NCI-H345 treated with DMSO at 0.1 percent for 48 hours (cell line): Measurements from ENCODE around the gene TTBK2.
A peak's percentile ranks its signal among the peaks of the same experiment; 100 is the strongest.
"Not testable (repeated sequence)": the region's sequence is repeated elsewhere in the genome, so short reads cannot be mapped to it uniquely, and the experiment has no call there.

Experiments
- DNase-seq: peaks from one replicate; lab custom pipeline; 2025; ENCODE audit not compliant: unreplicated experiment; lab: John Stamatoyannopoulos, UW

Gene TTBK2

DNA sequence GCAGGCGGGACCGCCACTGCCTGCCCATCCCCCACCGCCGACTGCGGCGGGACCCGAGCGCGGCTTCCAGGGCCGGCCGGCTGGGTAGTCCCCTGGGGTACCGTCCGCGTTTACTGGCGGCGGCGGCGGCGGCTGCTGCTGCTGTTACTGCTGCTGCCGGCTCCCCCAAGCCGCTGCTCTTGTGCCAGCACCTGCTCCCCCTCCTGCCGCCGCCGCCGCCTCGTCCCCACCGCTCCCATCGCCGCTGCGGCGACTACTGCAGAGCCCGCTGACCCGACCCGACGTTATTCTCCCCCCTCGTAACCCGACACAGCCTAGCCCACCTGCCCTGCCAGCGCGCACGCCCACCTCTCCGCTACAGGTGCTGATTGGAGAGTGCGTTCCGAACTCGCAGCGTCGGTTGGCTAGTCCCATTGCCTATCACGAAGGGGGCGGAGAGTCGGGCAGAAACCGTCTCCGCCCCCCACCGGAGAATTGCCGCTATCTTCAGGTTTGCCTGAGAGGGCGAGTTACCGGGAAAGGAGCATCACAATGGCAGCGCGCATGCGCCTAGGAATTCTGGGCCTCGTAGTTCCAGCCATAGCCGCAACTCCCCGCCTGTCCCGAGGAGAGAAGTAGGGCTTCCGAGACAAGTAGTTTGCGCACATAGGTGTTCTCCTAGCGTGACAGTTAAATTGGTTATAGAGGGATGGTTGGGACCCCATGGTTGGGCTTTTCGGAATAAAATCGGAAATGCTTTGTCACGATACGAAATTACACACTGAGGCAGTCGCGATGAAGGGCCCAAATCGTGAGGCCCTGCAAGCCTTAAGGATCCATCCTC is at the start of gene TTBK2:
TTBK2 (minus strand) TSS at position 260 of the 823 bp plus-strand sequence. CDS start 42,161 bp downstream, outside the sequence.
- DNase-seq, result peak; percentile 93

GRCh38 chr15:42964476-42964875 is 43.9 kb upstream of the TTBK2 start:
- DNase-seq, result no peak

- DNase-seq, result no peak
These were observed 34.9 kb upstream of the TTBK2 start for GRCh38 chr15:42955518-42955917.

DNA sequence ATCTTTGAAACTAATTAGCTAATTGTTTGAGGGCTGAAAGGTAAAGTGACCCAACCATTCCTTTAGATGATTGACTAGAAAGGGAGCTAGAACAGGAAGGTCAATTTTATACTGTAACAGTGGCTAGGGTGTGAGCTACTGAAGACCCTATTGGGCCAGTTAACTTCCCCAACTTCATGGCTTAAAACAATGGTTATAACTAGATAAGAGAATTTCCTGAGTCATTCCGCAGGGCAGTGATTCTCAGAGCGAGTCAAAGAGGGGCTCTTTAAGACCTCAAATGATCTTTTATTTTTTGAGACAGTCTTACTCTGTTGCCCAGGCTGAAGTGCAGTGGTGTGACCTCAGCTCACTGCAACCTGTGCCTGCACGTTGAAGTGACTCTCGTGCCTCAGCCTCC is 33.7 kb upstream of the TTBK2 start:
- DNase-seq, result no peak

DNA sequence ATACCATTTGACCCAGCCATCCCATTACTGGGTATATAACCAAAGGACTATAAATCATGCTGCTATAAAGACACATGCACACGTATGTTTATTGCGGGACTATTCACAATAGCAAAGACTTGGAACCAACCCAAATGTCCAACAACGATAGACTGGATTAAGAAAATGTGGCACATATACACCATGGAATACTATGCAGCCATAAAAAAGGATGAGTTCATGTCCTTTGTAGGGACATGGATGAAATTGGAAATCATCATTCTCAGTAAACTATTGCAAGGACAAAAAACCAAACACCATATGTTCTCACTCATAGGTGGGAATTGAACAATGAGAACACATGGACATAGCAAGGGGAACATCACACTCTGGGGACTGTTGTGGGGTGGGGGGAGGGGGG is 28.3 kb upstream of the TTBK2 start:
- not testable (repeated sequence) for DNase-seq

GRCh38 chr15:42940527-42940926 is 19.9 kb upstream of the TTBK2 start:
- DNase-seq, result no peak

- DNase-seq, result no peak
These were observed 19.3 kb upstream of the TTBK2 start for GRCh38 chr15:42939841-42940240.

- no peak for DNase-seq
These were observed 16.6 kb upstream of the TTBK2 start for GRCh38 chr15:42937143-42937542.

DNA sequence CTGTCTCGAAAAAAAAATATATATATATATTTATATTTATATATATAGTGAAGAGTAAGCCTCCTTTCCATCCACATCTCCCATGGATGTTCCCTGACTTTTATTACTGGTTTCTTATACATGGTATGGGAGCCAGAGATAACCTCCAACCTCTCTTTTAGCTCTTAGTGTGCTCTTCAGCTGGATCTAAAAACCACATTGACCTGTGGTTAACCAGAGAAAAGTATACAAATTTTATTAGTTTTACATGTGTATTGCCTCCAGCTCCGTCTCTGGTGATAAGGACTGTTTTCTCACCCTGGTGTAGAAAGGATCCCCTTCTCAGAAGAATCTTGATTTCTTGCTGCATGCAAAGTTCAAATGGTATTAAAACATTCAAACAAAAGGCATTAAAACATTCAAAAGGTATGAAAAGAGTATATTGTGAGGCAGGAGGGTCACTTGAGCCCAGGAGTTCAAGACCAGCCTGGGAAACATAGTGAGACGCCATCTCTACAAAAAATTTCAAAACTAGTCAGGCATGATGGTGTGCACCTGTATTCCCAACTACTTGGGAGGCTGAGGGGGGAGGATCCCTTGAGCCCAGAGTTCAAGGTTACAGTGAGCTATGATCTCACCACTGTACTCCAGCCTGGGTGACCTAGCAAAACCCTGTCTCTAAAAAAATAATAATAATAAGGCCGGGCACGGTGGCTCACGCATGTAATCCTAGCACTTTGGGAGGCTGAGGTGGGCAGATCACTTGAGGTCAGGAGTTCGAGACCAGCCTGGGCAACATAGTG is 13.5 kb upstream of the TTBK2 start:
- DNase-seq, result no peak

GRCh38 chr15:42932833-42933515 is 12.4 kb upstream of the TTBK2 start:
- DNase-seq, result no peak

DNA sequence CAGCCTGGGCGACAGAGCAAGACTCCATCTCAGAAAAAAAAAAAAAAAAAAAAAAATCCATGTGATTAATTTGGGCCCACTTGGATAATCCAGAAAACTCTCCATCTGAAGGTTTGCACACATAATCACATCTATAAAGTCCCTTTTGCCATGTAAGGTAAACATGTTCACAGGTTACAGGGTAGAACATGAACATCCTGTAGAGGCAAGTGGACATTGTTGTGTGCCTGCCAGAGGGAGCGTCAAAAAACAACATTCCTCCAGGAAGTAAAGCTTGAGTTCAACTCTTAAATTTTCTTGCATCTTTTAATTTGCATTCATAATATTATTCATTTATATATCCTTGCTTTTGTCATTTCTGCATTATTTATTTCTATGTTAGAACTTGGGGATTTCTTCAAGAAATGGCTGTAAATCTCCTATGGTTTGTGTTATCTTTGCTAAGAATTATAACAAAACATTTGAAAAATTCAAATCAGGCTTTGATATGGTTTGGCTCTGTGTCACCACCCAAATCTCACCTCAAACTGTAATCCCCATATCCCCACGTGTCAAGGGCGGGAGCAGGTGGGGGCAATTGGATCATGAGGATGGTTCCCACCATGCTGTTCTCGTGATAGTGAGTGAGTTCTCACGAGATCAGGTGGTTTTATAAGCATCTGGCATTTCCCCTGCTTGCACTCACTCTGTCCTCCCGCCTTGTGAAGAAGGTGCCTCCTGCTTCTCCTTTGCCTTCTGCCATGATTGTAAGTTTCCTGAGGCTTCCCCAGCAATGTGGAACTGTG is 11.3 kb upstream of the TTBK2 start:
- no peak for DNase-seq

- no peak for DNase-seq
These were observed 8.8 kb upstream of the TTBK2 start for GRCh38 chr15:42929306-42929848.

DNA sequence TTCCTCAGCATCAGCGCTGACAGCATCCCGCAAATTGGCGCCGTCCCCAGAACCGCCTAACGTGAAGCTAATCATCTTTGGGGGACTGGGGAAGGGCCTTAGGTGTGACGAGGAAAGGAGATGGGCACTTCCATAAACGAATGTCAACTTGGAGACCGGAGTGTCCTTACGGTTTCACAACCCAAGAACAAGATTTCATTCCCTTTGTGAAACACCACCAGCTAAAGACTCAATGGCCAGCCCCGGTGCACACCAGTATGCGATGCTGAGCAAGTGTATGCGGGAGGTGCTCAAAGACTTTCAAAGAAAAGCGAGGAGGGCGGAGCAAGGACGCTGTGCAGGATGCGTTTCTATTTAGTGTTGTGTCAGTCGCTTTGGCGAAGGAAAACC is 759 bp upstream of the TTBK2 start:
- no peak for DNase-seq

GRCh38 chr15:42919799-42920518 is 619 bp downstream of the TTBK2 start:
- DNase-seq, result no peak

GRCh38 chr15:42919308-42919707 is 1.3 kb downstream of the TTBK2 start:
- no peak for DNase-seq

DNA sequence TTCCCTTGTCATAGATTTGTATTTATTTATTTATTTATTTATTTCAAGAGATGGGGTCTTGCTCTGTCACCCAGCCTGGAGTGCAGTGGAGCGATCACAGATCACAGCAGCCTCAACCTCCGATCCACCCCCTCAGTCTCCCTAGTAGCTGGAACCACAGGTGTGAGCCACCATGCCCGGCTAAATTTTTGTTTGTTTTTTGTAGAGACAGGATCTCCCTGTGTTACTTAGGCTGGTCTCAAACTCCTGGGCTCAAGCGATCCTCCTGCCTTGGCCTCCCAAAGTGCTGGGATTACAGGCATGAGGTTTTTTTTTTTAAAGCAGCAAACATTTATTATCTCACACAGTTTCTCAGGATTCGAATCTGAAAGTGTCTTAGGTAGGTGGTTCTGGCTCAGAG is 2.5 kb downstream of the TTBK2 start:
- no peak for DNase-seq

GRCh38 chr15:42915654-42916315 is 4.8 kb downstream of the TTBK2 start:
- DNase-seq, result no peak

- no peak for DNase-seq
These were observed 5.7 kb downstream of the TTBK2 start for GRCh38 chr15:42914728-42915497.
